HepG2 (cell line): ENCODE measurements around the gene CISH. TPM values are rescaled to one million over a fixed set of nuclear protein-coding genes. Genes with fewer than 3 reads are reported as not detected.

Source experiments
- E2F2 ChIP-seq: sonication (generic); formaldehyde crosslinking; IDR thresholded peaks from 2 replicates; pipeline ENCODE4 v1.4.0; 2020; ENCODE audit warnings: missing genetic modification reagents, borderline replicate concordance
- EEA1 ChIP-seq: sonication (generic); formaldehyde crosslinking; IDR thresholded peaks from 2 replicates; pipeline ENCODE4 v1.5.1; 2020; ENCODE audit warnings: mild to moderate bottlenecking, missing genetic modification reagents, borderline replicate concordance
- EHMT2 ChIP-seq: fragments of 200-600 bp; sonication (generic); IDR thresholded peaks from 2 replicates; pipeline ENCODE4 v1.7.0; 2017; ENCODE audit warnings: antibody characterized with exemption, low read depth, low read length, borderline replicate concordance
- ELK4 ChIP-seq: sonication (generic); formaldehyde crosslinking; IDR thresholded peaks from 2 replicates; pipeline ENCODE4 v1.9.0; 2021; ENCODE audit warnings: missing genetic modification reagents, borderline replicate concordance
- ETS1 ChIP-seq: sonication (generic); formaldehyde crosslinking; IDR thresholded peaks from 2 replicates; pipeline ENCODE4 v1.4.0; 2020; ENCODE audit warnings: missing genetic modification reagents
- GPN1 ChIP-seq: sonication (generic); formaldehyde crosslinking; IDR thresholded peaks from 2 replicates; pipeline ENCODE4 v1.5.1; 2020; ENCODE audit warnings: missing genetic modification reagents, borderline replicate concordance
- KLF9 ChIP-seq: IDR thresholded peaks from 2 replicates; pipeline ENCODE4 v1.6.1; 2016; ENCODE audit warnings: low read depth
- LCORL ChIP-seq, 2 experiments: fragments of 450-650 bp in 1 of 2; sonication (generic) in 1 of 2; formaldehyde crosslinking in 1 of 2; IDR thresholded peaks; 2 replicates each; pipeline versions ENCODE4 v1.5.0 to v1.6.1; 2017 to 2020; ENCODE audit warnings: antibody characterized with exemption in 1 of 2, missing genetic modification reagents in 1 of 2
- MXD4 ChIP-seq: IDR thresholded peaks from 2 replicates; pipeline ENCODE4 v1.6.1; 2016; ENCODE audit warnings: mild to moderate bottlenecking, missing biosample characterization, missing genetic modification reagents
- NBN ChIP-seq: fragments of 450-650 bp; conservative IDR thresholded peaks from 2 replicates; pipeline ENCODE4 v1.6.1; 2017
- NR1H2 ChIP-seq: sonication (generic); formaldehyde crosslinking; IDR thresholded peaks from 2 replicates; pipeline ENCODE4 v1.8.1; 2022; ENCODE audit warnings: low read depth, missing genetic modification reagents, borderline replicate concordance
- PBX3 ChIP-seq: sonication (generic); formaldehyde crosslinking; IDR thresholded peaks from 2 replicates; pipeline ENCODE4 v1.8.1; 2023; ENCODE audit warnings: missing genetic modification reagents, inconsistent platforms, borderline replicate concordance
- POGZ ChIP-seq: sonication (generic); formaldehyde crosslinking; IDR thresholded peaks from 2 replicates; pipeline ENCODE4 v1.4.0; 2020; ENCODE audit warnings: mild to moderate bottlenecking, missing genetic modification reagents
- RARG ChIP-seq: sonication (generic); formaldehyde crosslinking; IDR thresholded peaks from 2 replicates; pipeline ENCODE4 v1.4.0; 2020; ENCODE audit warnings: low read depth, mild to moderate bottlenecking, missing genetic modification reagents
- SIN3A ChIP-seq: IDR thresholded peaks from 2 replicates; pipeline ENCODE4 v1.6.1; 2011; ENCODE audit warnings: low read depth, mild to moderate bottlenecking, control low read depth, low read length, borderline replicate concordance
- SIX4 ChIP-seq: sonication (generic); formaldehyde crosslinking; IDR thresholded peaks from 2 replicates; pipeline ENCODE4 v1.4.0; 2020; ENCODE audit warnings: missing genetic modification reagents
- ZFP41 ChIP-seq: sonication (generic); formaldehyde crosslinking; IDR thresholded peaks from 2 replicates; pipeline ENCODE4 v1.4.0; 2020; ENCODE audit warnings: mild to moderate bottlenecking, missing genetic modification reagents, borderline replicate concordance
- ZFP90 ChIP-seq: sonication (generic); formaldehyde crosslinking; IDR thresholded peaks from 2 replicates; pipeline ENCODE4 v1.8.0; 2022; ENCODE audit warnings: missing genetic modification reagents, mild to moderate bottlenecking, inconsistent platforms, borderline replicate concordance
- ZNF205 ChIP-seq: IDR thresholded peaks from 2 replicates; pipeline ENCODE4 v1.6.1; 2018; ENCODE audit warnings: missing biosample characterization, missing genetic modification reagents
- ZNF274 ChIP-seq: sonication (generic); formaldehyde crosslinking; IDR thresholded peaks from 2 replicates; pipeline ENCODE4 v1.5.1; 2020; ENCODE audit warnings: mild to moderate bottlenecking, missing genetic modification reagents
- ZNF282 ChIP-seq: fragments of 450-650 bp; IDR thresholded peaks from 2 replicates; pipeline ENCODE4 v1.6.1; 2018; ENCODE audit not compliant: partially characterized antibody
- ZNF34 ChIP-seq: sonication (generic); formaldehyde crosslinking; IDR thresholded peaks from 2 replicates; pipeline ENCODE4 v1.4.0; 2020; ENCODE audit warnings: mild to moderate bottlenecking, missing genetic modification reagents, borderline replicate concordance
- ZNF616 ChIP-seq: sonication (generic); formaldehyde crosslinking; IDR thresholded peaks from 2 replicates; pipeline ENCODE4 v1.5.0; 2020; ENCODE audit warnings: low read depth, mild to moderate bottlenecking, missing genetic modification reagents
- ZNF879 ChIP-seq: sonication (generic); formaldehyde crosslinking; IDR thresholded peaks from 2 replicates; pipeline ENCODE4 v1.8.1; 2023; ENCODE audit warnings: missing genetic modification reagents
- polyA plus RNA-seq, 8 experiments: library from polyadenylated mRNA; depleted of rRNA in 3 of 8; stranded (reverse) in 7 of 8; unstranded in 1 of 8; fragments of >200 nt; fragmentation: Illumina TruSeq in 4 of 8; extraction: Trizol in 4 of 8; gene quantifications; 2 replicates each; pipeline versions ENCODE4 v1.2.1 to v1.2.3, GENCODE V29; 2011 to 2016; ENCODE audit warnings: low read depth in 4 of 8, missing spikeins in 1 of 8, mixed read lengths in 1 of 8; ENCODE audit not compliant: insufficient read depth in 1 of 8
- total RNA-seq, 5 experiments: library from RNA; depleted of rRNA; stranded (reverse); fragments of >200 nt; fragmentation: Illumina TruSeq; extraction: Trizol; gene quantifications; 2 replicates each; pipeline ENCODE4 v1.2.3, GENCODE V29; 2016; ENCODE audit warnings: low read depth in 1 of 5

CISH gene
- total and polyA plus RNA-seq, 2 of the 13 experiments (the other 11 are each of a cell fraction or from before 2014, with no cell fraction given): 0.91 to 1.5 TPM

- TF ChIP-seq ZNF616 (CRISPR knock-in tag) (peak; percentile 88; the same call in 1 of the 2 replicates), KLF9 (CRISPR knock-in tag) (no peak), ZNF274 (peak; percentile 91), ZNF879 (CRISPR knock-in tag) (no peak; the same call in 1 of the 2 replicates), ZNF34 (peak; percentile 67; the same call in 1 of the 2 replicates), ETS1 (CRISPR knock-in tag) (0 out of 2 replicates have a peak, but pooled peaks have one; percentile 60), E2F2 (CRISPR knock-in tag) (no peak), NBN (no peak), SIX4 (CRISPR knock-in tag) (no peak), EHMT2 (no peak), NR1H2 (CRISPR knock-in tag) (peak; percentile 92), ZFP90 (CRISPR knock-in tag) (no peak), PBX3 (CRISPR knock-in tag) (peak; percentile 81; the same call in 1 of the 2 replicates), ZNF282 (no peak), SIN3A (no peak), ZNF205 (CRISPR knock-in tag) (no peak; the same call in 1 of the 2 replicates), MXD4 (CRISPR knock-in tag) (peak; percentile 41; the same call in 1 of the 2 replicates), RARG (CRISPR knock-in tag) (no peak), ZFP41 (0 out of 2 replicates have a peak, but pooled peaks have one; percentile 57), POGZ (CRISPR knock-in tag) (no peak), ELK4 (no peak; the same call in 1 of the 2 replicates), LCORL (IDR thresholded peaks at IDR 0.05) (no peak), LCORL (CRISPR knock-in tag; IDR thresholded peaks at IDR 0.05) (peak; percentile 53), EEA1 (0 out of 2 replicates have a peak, but pooled peaks have one; percentile 60), GPN1 (CRISPR knock-in tag) (no peak)
These were observed at the start of gene CISH (continued) for GRCh38 chr3:50611464-50612233.
